NCI-H69 (cell line): ENCODE measurements around the gene ARPC1A.
A peak's percentile ranks its signal among the peaks of the same experiment; 100 is the strongest.
"Not testable (repeated sequence)": the region's sequence is repeated elsewhere in the genome, so short reads cannot be mapped to it uniquely, and the experiment has no call there.

Experiments used
- DNase-seq: peaks from one replicate; lab custom pipeline; 2025; lab: John Stamatoyannopoulos, UW

ARPC1A gene

DNA sequence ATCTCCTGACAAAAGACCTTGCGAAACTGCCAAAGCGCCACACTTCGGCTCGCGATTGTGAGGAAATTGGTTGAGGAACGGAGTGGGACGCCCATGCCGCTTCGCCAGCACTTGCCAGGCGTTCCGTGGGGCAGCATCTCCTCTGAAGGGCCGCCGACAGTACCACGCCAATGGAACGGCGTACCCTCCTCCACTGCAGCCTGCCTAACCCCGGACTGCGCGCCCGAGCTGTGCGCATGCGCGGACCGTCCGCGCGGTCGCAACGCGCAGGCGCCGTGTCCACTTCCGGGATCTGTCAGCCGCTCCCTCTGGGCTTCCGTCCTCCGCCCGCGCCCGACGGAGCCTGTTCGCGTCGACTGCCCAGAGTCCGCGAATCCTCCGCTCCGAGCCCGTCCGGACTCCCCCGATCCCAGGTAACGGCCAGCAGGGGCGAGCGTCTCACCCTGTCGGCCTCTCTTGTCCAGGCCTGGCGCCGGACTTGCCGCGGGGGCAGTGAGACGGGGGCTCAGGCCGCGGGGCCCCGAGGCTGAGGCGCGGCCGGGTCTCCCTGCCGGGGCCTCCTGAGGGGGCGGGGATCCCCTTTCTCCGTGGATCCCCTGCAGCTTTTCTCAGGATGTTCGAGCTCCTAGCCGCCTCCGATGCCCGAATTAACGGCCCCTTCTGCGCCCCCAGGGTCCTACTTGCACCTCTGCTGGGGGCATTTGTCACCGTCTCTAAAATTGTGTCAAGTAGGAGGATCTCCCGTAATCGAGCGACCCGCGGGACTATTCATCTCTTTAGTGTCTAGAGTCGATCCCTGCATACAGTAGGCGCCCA is at the start of gene ARPC1A:
Gene ARPC1A (plus strand): TSS at position 307 of the 816 bp plus-strand sequence. CDS start 7,456 bp downstream, outside the sequence.
- DNase-seq, result peak; percentile 95

GRCh38 chr7:99278180-99278579 is 47.5 kb upstream of the ARPC1A start:
- no peak for DNase-seq

- not testable (repeated sequence) for DNase-seq
Observed at GRCh38 chr7:99284165-99284564, 41.5 kb upstream of the ARPC1A start.

DNA sequence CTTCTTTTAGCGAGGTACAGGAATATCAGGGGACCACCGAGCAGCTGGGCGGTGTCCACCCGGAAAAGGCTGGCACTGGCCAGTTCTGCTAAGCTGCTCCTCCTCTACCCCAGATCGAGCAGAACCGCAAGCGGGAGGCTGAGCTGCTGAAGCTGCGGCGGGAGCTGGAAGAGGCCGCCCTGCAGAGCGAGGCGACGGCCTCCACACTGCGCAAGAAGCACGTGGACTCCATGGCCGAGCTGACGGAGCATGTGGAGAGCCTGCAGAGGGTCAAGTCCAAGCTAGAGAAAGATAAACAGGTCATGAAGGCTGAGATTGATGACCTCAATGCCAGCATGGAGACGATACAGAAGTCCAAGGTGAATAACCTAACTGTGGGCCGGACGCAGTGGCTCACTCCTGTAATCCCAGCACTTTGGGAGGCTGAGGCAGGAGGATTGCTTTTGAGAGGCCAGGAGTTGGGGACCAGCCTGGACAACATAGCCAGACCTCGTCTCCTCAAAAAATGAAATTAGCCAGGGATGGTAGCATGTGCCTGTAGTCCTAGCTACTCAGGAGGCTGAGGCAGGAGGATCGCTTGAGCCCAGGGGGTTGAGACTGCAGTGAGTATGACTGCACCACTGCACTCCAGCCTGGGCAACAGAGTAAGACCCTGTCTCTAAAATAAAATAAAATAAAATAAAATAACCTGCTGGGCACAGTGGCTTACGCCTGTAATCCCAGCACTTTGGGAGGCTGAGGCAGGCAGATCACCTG is 37.7 kb upstream of the ARPC1A start:
- no peak for DNase-seq

DNA sequence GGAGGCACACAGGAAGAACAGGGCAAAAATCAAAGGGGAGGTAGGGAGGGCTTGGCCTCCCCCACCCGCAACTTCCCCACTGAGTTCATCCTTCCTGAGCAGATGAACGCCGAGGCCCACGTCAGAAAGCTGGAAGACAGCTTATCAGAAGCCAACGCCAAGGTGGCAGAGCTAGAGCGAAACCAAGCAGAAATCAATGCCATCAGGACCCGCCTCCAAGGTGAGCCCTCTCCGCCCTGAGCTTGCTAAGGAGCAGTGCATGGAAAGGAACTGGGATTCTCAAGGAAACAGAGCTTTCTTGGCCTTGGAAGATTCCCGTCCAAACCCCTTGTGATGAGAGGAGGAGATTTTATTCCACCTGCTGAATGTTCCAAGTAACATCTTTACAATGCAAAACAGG is 36.5 kb upstream of the ARPC1A start:
- no peak for DNase-seq

DNA sequence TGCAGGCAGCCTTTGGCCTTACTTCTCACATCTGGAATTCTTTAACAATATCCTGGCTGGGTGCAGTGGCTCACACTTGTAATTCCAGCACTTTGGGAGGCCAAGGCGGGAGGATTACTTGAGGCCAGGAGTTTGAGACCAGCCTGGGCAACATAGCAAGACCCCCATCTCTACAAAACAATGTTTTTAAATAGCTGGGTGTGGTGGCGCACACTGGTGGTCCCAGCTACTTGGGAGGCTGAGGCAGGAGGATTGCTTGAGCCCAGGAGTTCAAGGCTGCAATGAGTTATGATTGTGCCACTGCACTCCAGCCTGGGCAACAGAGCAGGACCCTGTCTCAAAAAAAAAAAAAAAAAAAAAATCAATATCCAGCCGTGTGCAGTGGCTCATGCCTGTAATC is 35.5 kb upstream of the ARPC1A start:
- DNase-seq, result not testable (repeated sequence)

- no peak for DNase-seq
Observed at GRCh38 chr7:99290980-99291607, 34.6 kb upstream of the ARPC1A start.

- no peak for DNase-seq
Observed at GRCh38 chr7:99292127-99292526, 33.6 kb upstream of the ARPC1A start.

GRCh38 chr7:99293167-99293566 is 32.5 kb upstream of the ARPC1A start:
- DNase-seq, result no peak

GRCh38 chr7:99293650-99294049 is 32.0 kb upstream of the ARPC1A start:
- no peak for DNase-seq

- no peak for DNase-seq
Observed at GRCh38 chr7:99296471-99296870, 29.2 kb upstream of the ARPC1A start.

GRCh38 chr7:99301496-99301895 is 24.2 kb upstream of the ARPC1A start:
- DNase-seq, result no peak

- no peak for DNase-seq
Observed at GRCh38 chr7:99305473-99306260, 20.0 kb upstream of the ARPC1A start.

- no peak for DNase-seq
Observed at GRCh38 chr7:99308461-99309074, 17.1 kb upstream of the ARPC1A start.

GRCh38 chr7:99309111-99309510 is 16.6 kb upstream of the ARPC1A start:
- DNase-seq, result no peak

GRCh38 chr7:99310004-99310403 is 15.7 kb upstream of the ARPC1A start:
- no peak for DNase-seq

GRCh38 chr7:99311702-99312101 is 14.0 kb upstream of the ARPC1A start:
- DNase-seq, result no peak

- DNase-seq, result peak; percentile 73
Observed at GRCh38 chr7:99312316-99313203, 13.1 kb upstream of the ARPC1A start.

DNA sequence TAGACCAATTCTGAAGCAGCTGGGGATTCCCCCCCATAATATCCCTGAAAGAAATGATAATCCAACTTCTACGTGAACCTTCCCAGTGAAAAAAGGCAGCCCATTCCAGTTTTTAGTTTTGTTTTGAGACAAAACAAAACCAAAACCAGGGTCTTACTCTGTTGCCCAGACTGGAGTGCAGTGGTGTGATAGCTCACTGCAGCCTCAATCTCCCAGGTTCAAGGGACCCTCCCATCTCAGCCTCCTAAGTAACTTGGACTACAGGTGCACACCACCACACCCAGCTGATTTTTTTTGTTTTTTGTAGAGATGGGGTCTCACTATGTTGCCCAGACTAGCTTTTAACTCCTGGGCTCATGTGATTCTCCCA is 12.5 kb upstream of the ARPC1A start:
- DNase-seq, result no peak

DNA sequence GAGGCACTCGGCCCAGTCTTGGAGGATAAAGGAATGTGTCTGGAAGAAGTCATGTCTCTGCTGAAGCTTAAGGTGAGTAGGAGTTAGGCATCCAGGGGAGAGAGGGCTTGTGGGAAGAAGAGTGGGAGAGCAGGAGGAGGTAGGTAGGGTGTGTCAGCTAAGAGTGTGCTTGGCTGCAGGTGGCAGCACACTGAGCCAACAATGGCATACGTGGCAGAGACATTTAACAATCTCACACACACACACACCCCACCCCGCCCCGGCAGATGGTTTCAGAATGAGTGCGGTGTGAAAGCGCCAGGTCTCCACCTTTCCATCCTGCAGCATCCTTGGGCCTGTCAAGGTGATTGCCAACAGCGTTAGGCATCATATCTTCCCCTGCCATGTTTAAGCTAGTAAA is 11.2 kb upstream of the ARPC1A start:
- peak; percentile 65 for DNase-seq

DNA sequence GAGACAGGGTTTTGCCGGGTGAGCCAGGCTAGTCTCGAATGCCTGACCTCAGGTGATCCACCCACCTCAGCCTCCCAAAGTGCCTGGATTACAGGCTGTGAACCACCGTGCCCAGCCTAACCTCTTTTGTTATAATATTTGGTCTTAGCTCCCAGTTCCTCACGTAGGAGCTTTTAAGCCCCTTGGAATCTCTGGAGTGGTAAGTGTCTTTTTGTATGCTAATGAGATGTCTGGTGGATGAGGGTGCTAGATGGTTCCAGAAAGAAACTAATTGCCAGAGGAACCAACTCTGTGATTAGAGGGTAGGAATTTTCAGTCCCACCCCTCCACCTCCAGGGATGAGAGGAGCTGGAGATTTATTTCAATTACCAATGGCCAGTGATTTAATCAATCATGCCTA is 5.3 kb upstream of the ARPC1A start:
- no peak for DNase-seq
